Endometrial microvascular endothelial cells (primary cell): ENCODE results near the gene DIAPH2. TPM values are rescaled to one million over a fixed set of nuclear protein-coding genes. Genes with fewer than 3 reads are reported as not detected.
"Not testable (repeated sequence)": the region's sequence is repeated elsewhere in the genome, so short reads cannot be mapped to it uniquely, and the experiment has no call there.

Source experiments
- in situ Hi-C: cut with HindIII; loops from 2 replicates; pipeline ENCODE4 v1.10.0; 2017; ENCODE audit warnings: low sequenced_read_pairs, low pct_unique_long_range_greater_than_20kb; ENCODE audit errors: inconsistent ontology term
- total RNA-seq: library from RNA; depleted of rRNA; stranded (reverse); fragments of >200 nt; gene quantifications from one replicate; pipeline ENCODE4 v1.2.3, GENCODE V29; 2015; ENCODE audit errors: inconsistent ontology term

DIAPH2 gene
- total RNA-seq, 1 donor from 2014 or later: 13.3 TPM

DNA sequence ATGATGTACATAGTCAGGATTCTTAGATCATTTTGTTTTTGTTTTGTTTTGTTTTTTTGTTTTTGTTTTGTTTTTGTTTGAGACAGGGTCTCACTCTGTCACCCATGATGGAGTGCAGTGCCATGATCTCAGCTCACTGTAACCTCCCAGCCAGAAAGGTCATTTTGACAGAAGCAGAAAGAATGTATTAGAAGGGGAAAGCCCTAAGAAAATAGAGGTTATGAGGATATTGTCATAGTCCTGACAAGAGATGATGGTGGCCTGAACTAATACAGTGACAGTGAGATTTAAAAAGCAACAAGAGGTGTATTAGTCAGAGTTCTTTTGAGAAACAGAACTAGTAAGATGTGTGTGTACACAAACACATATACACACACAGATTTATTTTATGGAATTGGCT lies 702.4 kb downstream of the DIAPH2 start:
- in situ Hi-C loops: no loop called here

GRCh38 chrX:97389761-97390192 lies 705.1 kb downstream of the DIAPH2 start:
- in situ Hi-C loops: no loop called here

DNA sequence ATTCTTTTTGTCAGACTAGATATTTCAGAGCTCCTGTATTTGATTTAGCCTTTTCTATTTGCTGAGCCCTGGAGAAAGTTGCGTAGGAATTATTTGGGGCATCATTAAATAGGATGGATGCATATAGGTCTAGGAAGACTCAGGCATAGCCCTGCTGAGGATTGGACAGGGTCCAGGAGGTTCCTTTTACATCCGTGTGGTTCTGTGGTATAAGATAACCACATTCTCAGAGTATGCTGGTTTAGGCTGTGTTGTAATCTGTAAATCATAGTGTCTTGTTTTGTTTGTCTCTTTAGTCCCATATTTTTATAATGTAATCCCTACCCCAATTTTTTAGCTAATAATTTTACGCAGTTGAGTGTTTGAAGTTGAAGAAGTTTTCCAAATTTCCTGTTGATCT lies 712.7 kb downstream of the DIAPH2 start:
- in situ Hi-C loops: no loop called here

GRCh38 chrX:97398030-97398551 lies 713.4 kb downstream of the DIAPH2 start:
- in situ Hi-C loops: no loop called here

- in situ Hi-C loops: no loop called here
These were observed 714.8 kb downstream of the DIAPH2 start for GRCh38 chrX:97399400-97399799.

- in situ Hi-C loops: no loop called here
These were observed 715.9 kb downstream of the DIAPH2 start for GRCh38 chrX:97400492-97400891.

DNA sequence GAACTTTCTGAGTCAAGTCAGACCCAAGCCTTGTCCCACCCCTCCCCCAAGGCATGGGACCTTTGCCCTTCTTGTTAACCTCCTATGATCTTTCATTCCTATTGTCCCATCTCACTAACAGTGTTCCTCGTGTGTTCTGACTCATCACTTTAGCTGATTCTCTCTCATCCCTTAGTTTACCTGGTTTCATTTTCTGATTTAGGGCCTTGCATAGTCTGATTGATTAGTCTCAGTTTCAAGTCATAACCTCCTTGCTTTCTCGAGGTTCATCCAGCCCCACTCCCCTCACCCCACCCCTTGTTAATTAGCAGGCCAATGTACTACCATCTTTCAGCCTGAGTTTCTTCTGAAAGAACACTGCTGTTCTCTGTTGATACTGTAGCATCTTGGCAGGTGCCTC lies 716.5 kb downstream of the DIAPH2 start:
- in situ Hi-C loops: no loop called here

- in situ Hi-C loops: no loop called here
These were observed 717.0 kb downstream of the DIAPH2 start for GRCh38 chrX:97401586-97402136.

DNA sequence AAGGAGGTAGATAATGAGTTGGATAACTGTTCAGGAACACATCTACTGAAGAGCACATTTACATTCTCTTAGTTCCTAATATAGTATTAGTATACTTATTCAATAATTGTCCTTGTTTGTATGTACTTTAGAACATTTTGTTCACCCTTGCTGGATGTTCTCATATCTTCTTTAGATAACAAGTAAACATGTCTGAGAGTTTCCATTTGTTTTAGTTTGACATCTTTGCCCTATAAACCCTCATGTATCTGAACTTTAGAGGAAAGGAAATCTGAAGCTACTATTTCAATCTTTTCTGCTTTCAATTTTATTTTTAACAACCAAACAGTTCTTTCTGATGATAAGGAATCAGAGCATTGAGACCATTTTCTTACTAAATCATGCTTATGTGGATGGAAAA lies 717.7 kb downstream of the DIAPH2 start:
- in situ Hi-C loops: no loop called here

DNA sequence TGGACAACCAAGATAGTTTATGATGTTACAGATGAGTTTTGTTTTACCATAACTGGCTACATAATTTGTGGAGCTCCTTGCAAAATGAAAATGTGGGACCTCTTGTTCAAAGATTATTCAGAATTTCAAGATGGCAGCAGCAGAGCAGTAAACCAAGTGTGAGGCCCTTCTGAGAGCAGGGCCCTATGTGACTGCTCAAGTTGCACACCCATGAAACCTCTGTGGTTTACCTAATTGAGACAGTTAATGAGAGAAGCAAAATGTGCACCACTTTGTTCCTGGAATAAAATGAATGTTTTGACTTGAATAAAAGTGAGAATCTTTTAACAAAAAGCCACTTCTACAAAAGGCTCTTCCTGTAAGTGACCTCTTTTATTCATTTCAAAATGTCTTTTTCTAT lies 718.3 kb downstream of the DIAPH2 start:
- in situ Hi-C loops: no loop called here

DNA sequence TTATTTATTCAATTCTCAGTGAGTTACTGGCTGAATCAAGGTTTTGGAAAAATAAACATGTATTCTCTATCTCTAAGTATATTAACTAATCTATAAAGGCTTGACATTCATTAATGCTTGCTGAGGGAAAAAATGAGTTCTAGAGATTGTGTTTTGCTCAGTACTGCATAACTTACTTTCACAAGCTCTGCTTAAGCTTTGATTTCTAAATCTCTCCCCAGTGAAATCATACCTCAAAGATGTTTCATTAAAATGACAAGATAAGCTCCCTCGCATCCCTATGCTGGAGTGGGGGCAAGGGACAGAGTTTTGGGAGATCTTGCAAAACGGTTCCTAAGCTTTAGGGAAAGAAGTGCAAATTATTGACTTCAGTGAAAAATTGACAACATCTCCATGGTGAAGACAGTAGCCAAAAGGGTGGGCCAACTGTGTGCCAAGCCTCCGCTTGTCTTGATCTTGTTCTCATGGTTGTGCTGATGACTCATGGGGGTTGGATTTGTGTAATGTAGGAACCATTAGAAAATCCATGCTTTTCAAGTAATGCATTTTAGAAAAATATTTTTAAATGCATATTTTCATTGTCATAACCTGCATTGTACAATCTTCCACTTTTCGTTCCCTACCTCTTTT lies 720.5 kb downstream of the DIAPH2 start:
- in situ Hi-C loops: no loop called here

DNA sequence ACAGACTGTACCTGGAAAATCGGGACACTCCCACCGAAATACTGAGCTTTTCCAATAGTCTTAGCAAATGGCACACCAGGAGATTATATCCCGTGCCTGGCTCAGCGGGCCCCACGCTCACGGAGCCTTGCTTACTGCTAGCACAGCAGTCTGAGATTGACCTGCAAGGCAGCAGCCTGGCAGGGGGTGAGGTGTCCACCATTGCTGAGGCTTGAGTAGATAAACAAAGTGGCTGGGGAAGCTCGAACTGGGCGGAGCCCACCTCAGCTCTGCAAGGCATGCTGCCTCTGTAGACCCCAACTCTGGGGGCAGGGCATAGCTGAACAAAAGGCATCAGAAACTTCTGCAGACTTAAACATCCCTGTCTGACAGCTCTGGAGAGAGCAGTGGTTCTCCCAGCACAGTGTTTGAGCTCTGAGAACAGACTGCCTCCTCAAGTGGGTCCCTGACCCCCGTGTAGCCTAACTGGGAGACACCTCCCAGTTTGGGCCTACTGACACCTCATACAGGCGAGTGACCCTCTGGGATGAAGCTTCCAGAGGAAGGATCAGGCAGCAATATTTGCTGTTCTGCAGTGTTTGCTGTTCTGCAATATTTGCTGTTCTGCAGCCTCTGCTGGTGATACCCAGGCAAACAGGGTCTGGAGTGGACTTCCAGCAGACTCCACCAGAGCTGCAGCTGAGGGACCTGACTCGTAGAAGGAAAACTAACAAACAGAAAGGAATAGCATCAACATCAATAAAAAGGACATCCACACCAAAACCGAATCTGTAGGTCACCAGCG lies 725.2 kb downstream of the DIAPH2 start:
- in situ Hi-C loops: not testable (repeated sequence)

- in situ Hi-C loops: no loop called here
These were observed 731.8 kb downstream of the DIAPH2 start for GRCh38 chrX:97416461-97416860.

DNA sequence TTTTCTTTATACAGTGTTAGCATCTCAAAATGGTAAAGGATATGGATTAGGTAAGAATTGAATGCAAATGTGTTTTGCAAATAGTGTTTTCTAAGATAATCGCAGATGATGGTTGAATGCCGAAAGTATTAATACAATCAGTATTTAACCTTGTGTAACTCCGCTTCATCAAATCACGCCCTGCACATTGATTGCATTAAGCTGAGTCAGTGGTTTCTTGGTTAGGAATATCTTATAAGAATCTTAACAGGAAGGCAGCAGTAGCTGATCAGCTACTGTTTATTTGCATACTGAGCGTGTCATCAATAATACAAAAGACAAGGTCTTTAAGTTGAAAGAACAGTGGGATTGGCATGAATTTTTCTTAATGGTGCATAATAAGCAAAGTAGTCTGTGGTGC lies 744.5 kb downstream of the DIAPH2 start:
- in situ Hi-C loops: no loop called here

- in situ Hi-C loops: no loop called here
These were observed 746.6 kb downstream of the DIAPH2 start for GRCh38 chrX:97431281-97431680.

- in situ Hi-C loops: no loop called here
These were observed 761.7 kb downstream of the DIAPH2 start for GRCh38 chrX:97446298-97446882.

DNA sequence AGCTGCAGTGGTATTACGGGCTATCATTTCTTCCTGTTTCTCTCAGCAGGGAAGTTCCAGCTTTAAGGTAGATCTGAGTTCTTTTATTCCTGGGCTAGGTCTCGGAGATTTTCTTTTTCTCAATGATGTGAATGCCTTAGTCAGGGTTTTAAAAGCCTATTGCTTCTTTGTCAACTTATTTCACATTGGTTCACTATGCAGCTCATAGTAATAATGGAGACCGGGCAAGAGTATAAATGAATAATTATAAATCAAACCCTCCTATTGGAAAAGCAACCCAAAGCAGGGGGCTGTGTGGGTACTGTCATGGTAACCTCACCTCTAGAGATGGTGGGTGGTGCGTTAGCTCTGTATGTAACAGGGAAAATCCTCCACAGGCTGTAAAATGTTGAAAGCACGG lies 762.7 kb downstream of the DIAPH2 start:
- in situ Hi-C loops: no loop called here

DNA sequence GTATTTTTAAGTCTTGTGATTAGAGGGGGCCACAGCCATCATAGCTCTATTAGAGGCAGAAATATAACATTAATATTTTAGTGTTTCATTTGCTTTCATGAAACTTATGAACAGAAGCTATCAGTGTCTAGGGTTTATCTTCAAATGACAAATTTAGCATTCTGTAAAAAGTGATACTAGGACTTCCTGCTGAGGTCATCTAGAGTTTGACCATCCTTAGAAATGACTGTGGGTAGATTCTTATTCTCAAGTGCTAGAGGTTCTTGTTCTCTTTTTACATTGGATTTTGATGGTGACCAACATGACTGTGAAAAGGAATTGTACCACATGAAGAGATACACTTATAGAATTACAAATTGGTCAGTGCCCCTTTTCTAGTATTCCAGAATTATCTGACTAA lies 767.6 kb downstream of the DIAPH2 start:
- in situ Hi-C loops: no loop called here

GRCh38 chrX:97461763-97462162 lies 777.1 kb downstream of the DIAPH2 start:
- in situ Hi-C loops: no loop called here

DNA sequence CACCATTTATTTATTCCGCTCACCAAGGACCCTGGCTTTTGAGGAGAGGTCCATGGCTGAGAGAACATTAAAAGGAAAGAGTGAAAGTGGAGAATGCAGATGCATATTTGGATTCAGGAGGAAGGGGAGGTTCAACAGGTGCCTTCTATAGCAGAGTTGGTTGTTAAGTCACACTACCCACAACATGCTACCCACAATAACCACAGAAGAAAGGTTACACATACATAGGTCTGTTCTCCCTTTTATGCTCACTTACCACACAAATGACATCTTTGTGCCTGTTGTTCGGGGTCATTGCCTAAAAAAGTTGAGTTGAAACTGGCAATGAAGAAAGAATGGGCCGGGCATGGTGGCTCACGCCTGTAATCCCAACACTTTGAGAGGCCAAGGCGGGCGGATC lies 786.4 kb downstream of the DIAPH2 start:
- in situ Hi-C loops: no loop called here
